Endothelial cell of umbilical vein (primary cell): Measurements from ENCODE around the gene RYR3. TPM values are rescaled to one million over a fixed set of nuclear protein-coding genes. Genes with fewer than 3 reads are reported as not detected.

Source experiments
- BruUV-seq: library from RNA; stranded (reverse); fragments of 400-500 nt; replicated peaks from 2 replicates; lab custom pipeline; 2021; lab: Mats Ljungman, UMichigan
- CTCF ChIA-PET: fragments of 300-600, 350-600 bp; sonication (Branson Sonifier 250); formaldehyde crosslinking; loops from one replicate; lab custom pipeline; 2021; ENCODE audit warnings: antibody characterized with exemption, inconsistent platforms; lab: Charles Lee
- POLR2A ChIA-PET: fragments of 300-600, 350-600 bp; sonication (Branson Sonifier 250); formaldehyde crosslinking; loops from one replicate; lab custom pipeline; 2021; ENCODE audit warnings: antibody characterized with exemption, inconsistent platforms; lab: Charles Lee
- DNase-seq: peaks from one replicate; pipeline ENCODE4 v3.0.0-alpha.2; 2011; ENCODE audit warnings: low read depth, low spot score
- FAIRE-seq: peaks from 2 replicates; lab custom pipeline; 2011; peaks lifted over from hg19 to GRCh38; lab: Jason Lieb, UNC
- H2AFZ ChIP-seq: 2 replicates; pipeline ENCODE4 v1.6.0; 2012; ENCODE audit warnings: low read depth, low read length, control low read depth, inconsistent platforms
- H3K27ac ChIP-seq: 2 replicates; pipeline ENCODE4 v1.5.1; 2011; ENCODE audit warnings: low read depth, mild to moderate bottlenecking, control low read depth, low read length, moderate library complexity; ENCODE audit not compliant: insufficient read depth
- H3K27me3 ChIP-seq, 2 experiments: 2 replicates each; pipeline versions ENCODE4 v1.6.0 to v1.6.1; 2011; ENCODE audit warnings: low read length in 2 of 2, mixed read lengths in 1 of 2; ENCODE audit not compliant: control insufficient read depth in 2 of 2, insufficient read depth in 2 of 2
- H3K36me3 ChIP-seq, 2 experiments: 2 replicates in 1 of 2; 3 replicates in 1 of 2; pipeline ENCODE4 v1.5.1; 2011; ENCODE audit warnings: low read length in 2 of 2, mild to moderate bottlenecking in 1 of 2, moderate library complexity in 1 of 2; ENCODE audit not compliant: control insufficient read depth in 2 of 2, insufficient read depth in 2 of 2; ENCODE audit errors: extremely low read depth in 1 of 2
- H3K4me1 ChIP-seq: 3 replicates; pipeline ENCODE4 v1.5.1; 2011; ENCODE audit warnings: mild to moderate bottlenecking, low read length; ENCODE audit not compliant: control insufficient read depth, insufficient read depth; ENCODE audit errors: extremely low read depth
- H3K4me2 ChIP-seq: 2 replicates; pipeline ENCODE4 v1.6.1; 2011; ENCODE audit warnings: low read length, control low read depth, mixed read lengths; ENCODE audit not compliant: insufficient read depth
- H3K4me3 ChIP-seq, 3 experiments: fragments of 200-600 bp in 1 of 3; sonication (generic), shearing (Covaris generic) in 1 of 3; replicated peaks in 1 of 3; 2 replicates each; pipeline ENCODE4 v1.5.1; 2011 to 2016; ENCODE audit warnings: control low read depth in 3 of 3, low read length in 3 of 3, mild to moderate bottlenecking in 2 of 3, inconsistent platforms in 1 of 3, low read depth in 1 of 3, moderate library complexity in 1 of 3; ENCODE audit not compliant: insufficient read depth in 1 of 3
- H3K79me2 ChIP-seq: 2 replicates; pipeline ENCODE4 v1.6.0; 2012; ENCODE audit warnings: low read length, inconsistent platforms; ENCODE audit not compliant: control insufficient read depth, insufficient read depth
- H3K9ac ChIP-seq: replicated peaks from 2 replicates; pipeline ENCODE3; 2011; ENCODE audit warnings: low read length, control low read depth; ENCODE audit not compliant: insufficient read depth; ENCODE audit errors: extremely low read depth
- H3K9me1 ChIP-seq: replicated peaks from 3 replicates; pipeline ENCODE4 v1.6.0; 2011; ENCODE audit warnings: mild to moderate bottlenecking, low read length; ENCODE audit not compliant: control insufficient read depth, insufficient read depth; ENCODE audit errors: extremely low read depth
- H3K9me3 ChIP-seq: replicated peaks from 2 replicates; pipeline ENCODE4 v1.5.1; 2012; ENCODE audit warnings: low read length, inconsistent platforms; ENCODE audit not compliant: control insufficient read depth, insufficient read depth
- H4K20me1 ChIP-seq: replicated peaks from 2 replicates; pipeline ENCODE3; 2011; ENCODE audit warnings: mild to moderate bottlenecking, low read length; ENCODE audit not compliant: control insufficient read depth, insufficient read depth; ENCODE audit errors: extremely low read depth
- EZH2 ChIP-seq: IDR thresholded peaks from 2 replicates; pipeline ENCODE4 v1.6.1; 2012; ENCODE audit warnings: borderline replicate concordance, low read depth, mild to moderate bottlenecking, moderate library complexity, low read length, inconsistent platforms; ENCODE audit not compliant: severe bottlenecking
- FOS ChIP-seq: IDR thresholded peaks from 2 replicates; pipeline ENCODE4 v1.6.1; 2011; ENCODE audit warnings: mild to moderate bottlenecking, low read length, moderate library complexity, borderline replicate concordance; ENCODE audit not compliant: insufficient read depth
- GATA2 ChIP-seq: IDR thresholded peaks from 2 replicates; pipeline ENCODE4 v1.7.0; 2011; ENCODE audit warnings: low read depth, mild to moderate bottlenecking, moderate library complexity, mixed read lengths, low read length; ENCODE audit not compliant: insufficient read length, insufficient read depth
- JUN ChIP-seq: IDR thresholded peaks from 2 replicates; pipeline ENCODE4 v1.6.1; 2011; ENCODE audit warnings: borderline replicate concordance, low read depth; ENCODE audit not compliant: insufficient read length, insufficient read depth
- MYC ChIP-seq: IDR thresholded peaks from one replicate; pipeline ENCODE4 v1.6.1; 2011; ENCODE audit warnings: mild to moderate bottlenecking, low read depth, low read length
- POLR2A ChIP-seq: IDR thresholded peaks from 2 replicates; pipeline ENCODE4 v1.6.1; 2012; ENCODE audit warnings: low read depth, mild to moderate bottlenecking, control low read depth, low read length
- POLR2AphosphoS5 ChIP-seq: IDR thresholded peaks from 2 replicates; pipeline ENCODE4 v1.6.1; 2012; ENCODE audit warnings: low read depth, mild to moderate bottlenecking, control low read depth, low read length, moderate library complexity; ENCODE audit not compliant: insufficient read depth
- dilution Hi-C: fragments of 300-500 bp; cut with MboI; formaldehyde crosslinking; loops from one replicate; pipeline ENCODE4 v1.15.0; 2019; ENCODE audit warnings: low sequenced_read_pairs; ENCODE audit not compliant: extremely low pct_ligation_motif_present
- intact Hi-C: fragments of 100-400 bp; cut with micrococcal nuclease; formaldehyde crosslinking; loops from one replicate; pipeline ENCODE4 v1.10.0; 2022
- polyA plus RNA-seq, 4 experiments: library from polyadenylated mRNA; depleted of rRNA in 3 of 4; stranded (reverse) in 3 of 4; unstranded in 1 of 4; fragments of >200 nt; gene quantifications; 2 replicates each; pipeline versions ENCODE4 v1.2.1 to v1.2.3, GENCODE V29; 2011 to 2012; ENCODE audit warnings: missing spikeins in 1 of 4
- total RNA-seq: library from RNA; stranded (reverse); gene quantifications from 2 replicates; pipeline ENCODE4 v1.2.3, GENCODE V29; 2021
- TF ChIP-seq, protein P1 (sequence below), 2 donors: IDR thresholded peaks; 1 replicate in 1 of 2; 2 replicates in 1 of 2; pipeline ENCODE4 v1.5.1; 2011; ENCODE audit warnings: low read length in 2 of 2, mild to moderate bottlenecking in 2 of 2, moderate library complexity in 2 of 2, control low read depth in 1 of 2, inconsistent platforms in 1 of 2, low read depth in 1 of 2; ENCODE audit not compliant: insufficient read depth in 1 of 2; ENCODE audit errors: extremely low read depth in 1 of 2
- TF ChIP-seq, protein P2 (sequence below): IDR thresholded peaks from 2 replicates; pipeline ENCODE4 v1.6.1; 2011; ENCODE audit not compliant: insufficient read depth, insufficient read length

RYR3 gene
- total and polyA plus RNA-seq, 2 donors (not counting 3 experiments of a cell fraction or from before 2014, with no cell fraction given) = not detected

DNA sequence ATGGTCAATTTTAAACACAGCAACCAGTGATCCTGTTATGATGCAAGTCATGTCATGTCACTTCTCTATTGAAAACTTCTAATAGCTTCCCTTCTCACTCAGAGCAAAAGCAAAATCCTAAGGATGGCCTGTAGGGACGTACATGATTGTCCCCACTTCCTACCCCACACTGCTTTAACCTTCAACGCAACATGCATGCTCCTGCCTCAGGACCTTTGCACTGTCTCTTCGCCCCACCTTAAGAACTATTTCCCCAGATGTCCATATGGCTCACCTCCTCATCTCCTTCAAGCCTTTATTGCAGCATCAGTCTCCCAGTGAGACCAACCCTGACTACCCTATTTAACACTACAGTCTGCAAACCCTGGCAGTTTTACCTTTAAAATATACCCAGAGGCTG lies 443.5 kb downstream of the RYR3 start:
- Histone ChIP-seq H3K4me2 (no peak overlapping the region), H4K20me1 (no peaks in the 10 kb centered on the region), H3K27me3 (no peaks in the 10 kb centered on the region), H3K4me3 (no peak overlapping the region), H2AFZ (no peak overlapping the region), H3K4me1 (no peaks in the 10 kb centered on the region), H3K27ac (no peak overlapping the region), H3K79me2 (no peaks in the 10 kb centered on the region), H3K9me1 (no peaks in the 10 kb centered on the region), H3K9me3 (no peaks in the 10 kb centered on the region), H3K9ac (no peak overlapping the region), H3K36me3 (no peaks in the 10 kb centered on the region)
- intact Hi-C loops = no loop called here
- DNase-seq (no peak), FAIRE-seq (no peak)
- no TSS peak for BruUV-seq
- dilution Hi-C loops = no loop called here
- ChIA-PET CTCF (no interaction called here), POLR2A (no interaction called here)
- TF ChIP-seq POLR2A = no peak
- TF ChIP-seq EZH2 = no peak
- TF ChIP-seq JUN = no peak
- TF ChIP-seq POLR2AphosphoS5 = no peak
- TF ChIP-seq FOS = no peak
- TF ChIP-seq GATA2 = no peak
- TF ChIP-seq, protein P1, sequence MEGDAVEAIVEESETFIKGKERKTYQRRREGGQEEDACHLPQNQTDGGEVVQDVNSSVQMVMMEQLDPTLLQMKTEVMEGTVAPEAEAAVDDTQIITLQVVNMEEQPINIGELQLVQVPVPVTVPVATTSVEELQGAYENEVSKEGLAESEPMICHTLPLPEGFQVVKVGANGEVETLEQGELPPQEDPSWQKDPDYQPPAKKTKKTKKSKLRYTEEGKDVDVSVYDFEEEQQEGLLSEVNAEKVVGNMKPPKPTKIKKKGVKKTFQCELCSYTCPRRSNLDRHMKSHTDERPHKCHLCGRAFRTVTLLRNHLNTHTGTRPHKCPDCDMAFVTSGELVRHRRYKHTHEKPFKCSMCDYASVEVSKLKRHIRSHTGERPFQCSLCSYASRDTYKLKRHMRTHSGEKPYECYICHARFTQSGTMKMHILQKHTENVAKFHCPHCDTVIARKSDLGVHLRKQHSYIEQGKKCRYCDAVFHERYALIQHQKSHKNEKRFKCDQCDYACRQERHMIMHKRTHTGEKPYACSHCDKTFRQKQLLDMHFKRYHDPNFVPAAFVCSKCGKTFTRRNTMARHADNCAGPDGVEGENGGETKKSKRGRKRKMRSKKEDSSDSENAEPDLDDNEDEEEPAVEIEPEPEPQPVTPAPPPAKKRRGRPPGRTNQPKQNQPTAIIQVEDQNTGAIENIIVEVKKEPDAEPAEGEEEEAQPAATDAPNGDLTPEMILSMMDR (IDR thresholded peaks at IDR 0.05; ENCODE audit: extremely low read depth in 1 of 2, insufficient read depth in 1 of 2, low read depth in 1 of 2, low read length in 2 of 2) = no peak
- TF ChIP-seq MYC = no peak
- TF ChIP-seq, protein P2, sequence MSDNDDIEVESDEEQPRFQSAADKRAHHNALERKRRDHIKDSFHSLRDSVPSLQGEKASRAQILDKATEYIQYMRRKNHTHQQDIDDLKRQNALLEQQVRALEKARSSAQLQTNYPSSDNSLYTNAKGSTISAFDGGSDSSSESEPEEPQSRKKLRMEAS = no peak
